ENCODE measurements around the gene SLC39A11. TPM values are rescaled to one million over a fixed set of nuclear protein-coding genes. Genes with fewer than 3 reads are reported as not detected.

SLC39A11 gene
- polyA plus RNA-seq, 1 of the 3 experiments (the other 2 are of a cell fraction), result 23.5 TPM

GRCh38 chr17:73017658-73018057, 74.8 kb downstream of the SLC39A11 start:
- DNase-seq, result no peak
- TF ChIP-seq MAX (IDR thresholded peaks at IDR 0.05; ENCODE audit: low read depth) (0 out of 2 replicates have a peak, but pooled peaks have one; percentile 13), TCF12 (IDR thresholded peaks at IDR 0.05) (peak; percentile 74), MEF2A (IDR thresholded peaks at IDR 0.05; ENCODE audit: borderline replicate concordance, low read depth) (no peak), RFX5 (IDR thresholded peaks at IDR 0.05; ENCODE audit: low read length) (no peak), GATA2 (CRISPR knock-in tag; IDR thresholded peaks at IDR 0.05) (no peak), ZBTB33 (IDR thresholded peaks at IDR 0.05; ENCODE audit: borderline replicate concordance, low read depth) (no peak), GABPA (IDR thresholded peaks at IDR 0.05; ENCODE audit: low read depth) (no peak), NRF1 (IDR thresholded peaks at IDR 0.05; ENCODE audit: low read depth, low read length) (no peak), CHD2 (IDR thresholded peaks at IDR 0.05; ENCODE audit: low read length, partially characterized antibody) (no peak), YY1 (IDR thresholded peaks at IDR 0.05; ENCODE audit: low read depth) (no peak), IRF3 (IDR thresholded peaks at IDR 0.05; ENCODE audit: low read depth, low read length) (no peak), JUND (IDR thresholded peaks at IDR 0.05) (peak; percentile 86), ELF1 (IDR thresholded peaks at IDR 0.05) (no peak), POLR2AphosphoS5 (IDR thresholded peaks at IDR 0.05; ENCODE audit: low read depth, low read length) (no peak; the same call in 1 of the 2 replicates), PBX3 (IDR thresholded peaks at IDR 0.05) (peak; percentile 30; the same call in 1 of the 2 replicates), FOXM1 (IDR thresholded peaks at IDR 0.05; ENCODE audit: low read depth) (no peak), RCOR1 (IDR thresholded peaks at IDR 0.05; ENCODE audit: low read length) (no peak), SMC3 (IDR thresholded peaks at IDR 0.05; ENCODE audit: low read depth, low read length) (no peak), NFIC (IDR thresholded peaks at IDR 0.05; ENCODE audit: borderline replicate concordance) (peak; percentile 42; the same call in 1 of the 2 replicates), MXI1 (IDR thresholded peaks at IDR 0.05; ENCODE audit: low read depth, low read length) (no peak), FOSL2 (IDR thresholded peaks at IDR 0.05; ENCODE audit: borderline replicate concordance, low read depth) (peak; percentile 79), USF1 (IDR thresholded peaks at IDR 0.05; ENCODE audit: borderline replicate concordance, low read depth) (no peak), RXRA (IDR thresholded peaks at IDR 0.05; ENCODE audit: borderline replicate concordance, low read depth) (peak; percentile 67; the same call in 1 of the 2 replicates), FOXJ3 (CRISPR knock-in tag; IDR thresholded peaks at IDR 0.05) (no peak), EP300 (IDR thresholded peaks at IDR 0.05; ENCODE audit: borderline replicate concordance in 1 of 2, low read depth in 1 of 2, low read length in 1 of 2) (peak in 1 of 2 experiments; percentile 80; a peak in 2 of 4 replicates), TEAD4 (IDR thresholded peaks at IDR 0.05; ENCODE audit: borderline replicate concordance, insufficient read depth) (peak; percentile 85)
- Histone ChIP-seq H3F3A (replicated peaks; ENCODE audit: insufficient read depth) (peaks cover 9% of the 10 kb centered on the region), H3K4me3 (ENCODE audit: low read depth in 2 of 2, low read length in 1 of 2) (no peak overlapping the region), H4K20me1 (ENCODE audit: insufficient read depth) (no peaks in the 10 kb centered on the region), H3K9ac (no peak overlapping the region), H3K9me3 (peaks cover 11% of the 10 kb centered on the region; the same call in 1 of the 2 replicates), H3K9me2 (no peaks in the 10 kb centered on the region), H3K4me1 (ENCODE audit: control insufficient read depth in 1 of 2, insufficient read depth in 2 of 2, low read depth in 1 of 2, low read length in 1 of 2) (peaks cover 0 to 16% of the 10 kb centered on the region in 2 experiments; a peak in 2 of 4 replicates), H3K27ac (ENCODE audit: low read depth in 2 of 2, low read length in 1 of 2) (peak overlapping the region in 1 of 2 experiments; percentile 46; a peak in 2 of 4 replicates), H3K79me2 (ENCODE audit: insufficient read depth) (no peaks in the 10 kb centered on the region), H3K36me3 (replicated peaks in 1 of 2; ENCODE audit: control insufficient read depth in 1 of 2, insufficient read depth in 2 of 2, low read length in 1 of 2) (no peaks in the 10 kb centered on the region), H3K27me3 (ENCODE audit: insufficient read depth) (no peaks in the 10 kb centered on the region), H2AFZ (ENCODE audit: low read depth) (no peak overlapping the region), H3K4me2 (no peak overlapping the region)
- POLR2A ChIA-PET, result no interaction called here
- CTCF ChIA-PET, result interaction anchor here (1.3 to 1.7 kb wide), 2 partner anchors 9 to 292 kb away, joined by 3 to 7 read pairs; no protein-coding TSS in a partner anchor
- 67% methylated on average over 3 of the region's 3 CpGs for WGBS (ENCODE audit: low lambda C conversion rate)
